ENCODE results near the gene SLC24A3. TPM values are rescaled to one million over a fixed set of nuclear protein-coding genes. Genes with fewer than 3 reads are reported as not detected.

The SLC24A3 gene
- total RNA-seq, 1 experiment from 2014 or later = not detected

DNA sequence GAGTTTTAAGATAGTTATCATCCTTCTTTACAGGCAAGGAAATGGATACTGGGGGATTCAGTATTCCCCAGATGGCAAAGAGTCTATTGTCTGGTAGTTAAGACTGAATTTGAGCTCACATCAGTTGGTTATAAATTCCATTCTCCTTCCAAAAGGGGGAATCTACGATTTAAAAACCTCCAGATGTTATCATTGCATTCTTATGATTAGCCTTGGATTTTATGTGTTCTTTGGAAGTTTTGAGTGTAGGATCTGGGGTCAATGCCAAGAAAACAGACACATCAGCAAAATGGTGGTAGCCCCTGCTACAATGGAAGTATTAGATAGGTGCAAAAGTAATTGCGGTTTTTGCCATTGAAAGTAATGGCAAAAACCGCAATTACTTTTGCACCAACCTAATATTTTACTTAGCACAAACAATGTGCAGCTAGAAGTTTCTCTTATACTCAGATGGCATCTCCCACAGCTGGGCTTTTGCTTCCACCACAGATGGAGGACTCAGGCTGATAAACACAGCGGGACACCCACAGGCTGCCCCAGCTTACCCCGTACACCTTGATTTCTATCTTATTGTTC lies 377.4 kb downstream of the SLC24A3 start:
- Histone ChIP-seq H3K9me3 (ENCODE audit: control insufficient read depth, insufficient read depth, low read depth, low read length) (no peaks in the 10 kb centered on the region), H3K36me3 (ENCODE audit: control insufficient read depth, insufficient read depth, low read length) (no peaks in the 10 kb centered on the region), H3K4me3 (ENCODE audit: low read depth in 2 of 2, low read length in 2 of 2) (no peak overlapping the region), H3K4me1 (ENCODE audit: control insufficient read depth, insufficient read depth, low read length) (no peaks in the 10 kb centered on the region), H3K27me3 (ENCODE audit: control insufficient read depth, insufficient read depth, low read length) (peaks cover 10% of the 10 kb centered on the region), H3K27ac (ENCODE audit: low read length) (no peak overlapping the region)
- no peak for ATAC-seq
- intact Hi-C loops (cut with micrococcal nuclease; ENCODE audit: unreplicated experiment) (no loop called here), in situ Hi-C loops (cut with HindIII; ENCODE audit: low pct_unique_long_range_greater_than_20kb, low sequenced_read_pairs) (no loop called here)
- POLR2A ChIA-PET = no interaction called here
- DNase-seq (ENCODE audit: low read depth, low spot score) = no peak
- CTCF ChIA-PET = no interaction called here
- TF ChIP-seq, protein P1, sequence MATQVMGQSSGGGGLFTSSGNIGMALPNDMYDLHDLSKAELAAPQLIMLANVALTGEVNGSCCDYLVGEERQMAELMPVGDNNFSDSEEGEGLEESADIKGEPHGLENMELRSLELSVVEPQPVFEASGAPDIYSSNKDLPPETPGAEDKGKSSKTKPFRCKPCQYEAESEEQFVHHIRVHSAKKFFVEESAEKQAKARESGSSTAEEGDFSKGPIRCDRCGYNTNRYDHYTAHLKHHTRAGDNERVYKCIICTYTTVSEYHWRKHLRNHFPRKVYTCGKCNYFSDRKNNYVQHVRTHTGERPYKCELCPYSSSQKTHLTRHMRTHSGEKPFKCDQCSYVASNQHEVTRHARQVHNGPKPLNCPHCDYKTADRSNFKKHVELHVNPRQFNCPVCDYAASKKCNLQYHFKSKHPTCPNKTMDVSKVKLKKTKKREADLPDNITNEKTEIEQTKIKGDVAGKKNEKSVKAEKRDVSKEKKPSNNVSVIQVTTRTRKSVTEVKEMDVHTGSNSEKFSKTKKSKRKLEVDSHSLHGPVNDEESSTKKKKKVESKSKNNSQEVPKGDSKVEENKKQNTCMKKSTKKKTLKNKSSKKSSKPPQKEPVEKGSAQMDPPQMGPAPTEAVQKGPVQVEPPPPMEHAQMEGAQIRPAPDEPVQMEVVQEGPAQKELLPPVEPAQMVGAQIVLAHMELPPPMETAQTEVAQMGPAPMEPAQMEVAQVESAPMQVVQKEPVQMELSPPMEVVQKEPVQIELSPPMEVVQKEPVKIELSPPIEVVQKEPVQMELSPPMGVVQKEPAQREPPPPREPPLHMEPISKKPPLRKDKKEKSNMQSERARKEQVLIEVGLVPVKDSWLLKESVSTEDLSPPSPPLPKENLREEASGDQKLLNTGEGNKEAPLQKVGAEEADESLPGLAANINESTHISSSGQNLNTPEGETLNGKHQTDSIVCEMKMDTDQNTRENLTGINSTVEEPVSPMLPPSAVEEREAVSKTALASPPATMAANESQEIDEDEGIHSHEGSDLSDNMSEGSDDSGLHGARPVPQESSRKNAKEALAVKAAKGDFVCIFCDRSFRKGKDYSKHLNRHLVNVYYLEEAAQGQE (IDR thresholded peaks at IDR 0.05; ENCODE audit: insufficient read depth in 1 of 2, low read depth in 2 of 2, low read length in 1 of 2) = no peak
- no peak for TF ChIP-seq SIN3A (IDR thresholded peaks at IDR 0.05; ENCODE audit: borderline replicate concordance, insufficient read depth, low read depth, low read length)
- no peak for TF ChIP-seq TCF7L2 (IDR thresholded peaks at IDR 0.05; ENCODE audit: low read depth, low read length)
- TF ChIP-seq, protein P2, sequence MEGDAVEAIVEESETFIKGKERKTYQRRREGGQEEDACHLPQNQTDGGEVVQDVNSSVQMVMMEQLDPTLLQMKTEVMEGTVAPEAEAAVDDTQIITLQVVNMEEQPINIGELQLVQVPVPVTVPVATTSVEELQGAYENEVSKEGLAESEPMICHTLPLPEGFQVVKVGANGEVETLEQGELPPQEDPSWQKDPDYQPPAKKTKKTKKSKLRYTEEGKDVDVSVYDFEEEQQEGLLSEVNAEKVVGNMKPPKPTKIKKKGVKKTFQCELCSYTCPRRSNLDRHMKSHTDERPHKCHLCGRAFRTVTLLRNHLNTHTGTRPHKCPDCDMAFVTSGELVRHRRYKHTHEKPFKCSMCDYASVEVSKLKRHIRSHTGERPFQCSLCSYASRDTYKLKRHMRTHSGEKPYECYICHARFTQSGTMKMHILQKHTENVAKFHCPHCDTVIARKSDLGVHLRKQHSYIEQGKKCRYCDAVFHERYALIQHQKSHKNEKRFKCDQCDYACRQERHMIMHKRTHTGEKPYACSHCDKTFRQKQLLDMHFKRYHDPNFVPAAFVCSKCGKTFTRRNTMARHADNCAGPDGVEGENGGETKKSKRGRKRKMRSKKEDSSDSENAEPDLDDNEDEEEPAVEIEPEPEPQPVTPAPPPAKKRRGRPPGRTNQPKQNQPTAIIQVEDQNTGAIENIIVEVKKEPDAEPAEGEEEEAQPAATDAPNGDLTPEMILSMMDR (IDR thresholded peaks at IDR 0.05) = no peak
- TF ChIP-seq POLR2AphosphoS5 (IDR thresholded peaks at IDR 0.05; ENCODE audit: low read depth, low read length) = no peak
- no TSS peak for BruUV-seq (replicated peaks)

DNA sequence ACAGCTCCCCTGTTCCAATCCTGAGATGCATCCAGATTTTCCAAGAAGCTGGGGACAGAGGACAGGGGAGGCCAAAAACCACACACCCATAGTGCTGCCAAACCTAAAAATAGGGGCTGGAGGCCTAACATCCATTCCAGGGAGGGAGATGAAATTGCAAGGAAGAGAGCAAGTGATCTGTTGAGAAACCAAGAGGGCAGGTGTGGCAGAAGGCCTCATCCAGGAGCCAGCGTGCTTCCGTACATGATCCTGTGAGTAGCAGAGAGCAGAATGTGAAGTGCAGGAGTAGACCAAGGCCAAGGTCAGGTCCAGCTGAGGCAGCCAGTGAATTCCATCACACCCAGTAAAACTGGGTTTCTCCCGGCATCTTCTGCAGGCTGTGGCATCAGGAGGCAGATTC lies 377.9 kb downstream of the SLC24A3 start:
- ChIA-PET POLR2A (interaction anchor here (0.7 kb wide), 1 partner anchor 52 kb away, joined by 4 read pairs; no protein-coding TSS in a partner anchor), CTCF (no interaction called here)
- H3K4me3 ChIP-seq (ENCODE audit: low read depth in 2 of 2, low read length in 2 of 2) = no peak overlapping the region
- H3K36me3 ChIP-seq (ENCODE audit: control insufficient read depth, insufficient read depth, low read length) = no peaks in the 10 kb centered on the region
- in situ Hi-C loops (cut with HindIII; ENCODE audit: low pct_unique_long_range_greater_than_20kb, low sequenced_read_pairs) (no loop called here), intact Hi-C loops (cut with micrococcal nuclease; ENCODE audit: unreplicated experiment) (no loop called here)
- H3K4me1 ChIP-seq (ENCODE audit: control insufficient read depth, insufficient read depth, low read length) = no peaks in the 10 kb centered on the region
- H3K27ac ChIP-seq (ENCODE audit: low read length) = no peak overlapping the region
- peaks cover 8% of the 10 kb centered on the region for H3K27me3 ChIP-seq (ENCODE audit: control insufficient read depth, insufficient read depth, low read length)
- no peak for TF ChIP-seq SIN3A (IDR thresholded peaks at IDR 0.05; ENCODE audit: borderline replicate concordance, insufficient read depth, low read depth, low read length)
- no peak for TF ChIP-seq TCF7L2 (IDR thresholded peaks at IDR 0.05; ENCODE audit: low read depth, low read length)
- TF ChIP-seq, protein P2 (IDR thresholded peaks at IDR 0.05) = no peak
- TF ChIP-seq, protein P1 (IDR thresholded peaks at IDR 0.05; ENCODE audit: insufficient read depth in 1 of 2, low read depth in 2 of 2, low read length in 1 of 2) = no peak
- no peak for TF ChIP-seq POLR2AphosphoS5 (IDR thresholded peaks at IDR 0.05; ENCODE audit: low read depth, low read length)
- no TSS peak for BruUV-seq (replicated peaks)
- no peak for ATAC-seq
- DNase-seq (ENCODE audit: low read depth, low spot score) = no peak
- no peaks in the 10 kb centered on the region for H3K9me3 ChIP-seq (ENCODE audit: control insufficient read depth, insufficient read depth, low read depth, low read length)

Data from Panc1 (cell line).